H1 (cell line): ENCODE measurements around the gene CKLF. TPM values are rescaled to one million over a fixed set of nuclear protein-coding genes. Genes with fewer than 3 reads are reported as not detected.

Experiments used
- BCL11A ChIP-seq, 2 experiments: IDR thresholded peaks; one replicate each; pipeline ENCODE4 v1.6.1; 2011; ENCODE audit warnings: low read depth in 2 of 2, low read length in 2 of 2, mild to moderate bottlenecking in 2 of 2
- BRCA1 ChIP-seq: IDR thresholded peaks from 2 replicates; pipeline ENCODE4 v1.6.1; 2012; ENCODE audit warnings: low read depth, low read length, improper control_type of control experiment
- CBX8 ChIP-seq: fragments of 300-800, 300-1000 bp; sonication (generic); IDR thresholded peaks from 2 replicates; pipeline ENCODE4 v1.7.1; 2016; ENCODE audit warnings: low read depth, low read length, borderline replicate concordance
- CHD1 ChIP-seq: IDR thresholded peaks from 2 replicates; pipeline ENCODE4 v1.6.1; 2012; ENCODE audit warnings: low read depth, low read length, improper control_type of control experiment
- CREB1 ChIP-seq: IDR thresholded peaks from 2 replicates; pipeline ENCODE4 v1.6.1; 2012; ENCODE audit warnings: inconsistent platforms
- FOSL1 ChIP-seq: IDR thresholded peaks from 2 replicates; pipeline ENCODE4 v1.6.1; 2011; ENCODE audit warnings: mild to moderate bottlenecking, low read depth, low read length, moderate library complexity; ENCODE audit not compliant: insufficient read depth
- GABPA ChIP-seq: IDR thresholded peaks from 2 replicates; pipeline ENCODE4 v1.6.1; 2011; ENCODE audit warnings: mild to moderate bottlenecking, low read length, moderate library complexity, borderline replicate concordance; ENCODE audit not compliant: insufficient read depth
- HDAC2 ChIP-seq, 2 experiments: fragments of 300-600 bp in 1 of 2; sonication (generic) in 1 of 2; IDR thresholded peaks; 2 replicates each; pipeline ENCODE4 v1.6.1; 2011 to 2012; ENCODE audit warnings: low read depth in 2 of 2, low read length in 2 of 2, mild to moderate bottlenecking in 2 of 2, moderate library complexity in 2 of 2, borderline replicate concordance in 1 of 2, inconsistent platforms in 1 of 2
- KDM1A ChIP-seq: fragments of 200-600, 300-600 bp; sonication (generic); IDR thresholded peaks from 2 replicates; pipeline ENCODE4 v1.7.1; 2016; ENCODE audit warnings: mild to moderate bottlenecking, low read length, borderline replicate concordance
- KDM4A ChIP-seq: IDR thresholded peaks from one replicate; pipeline ENCODE4 v1.7.1; 2012; ENCODE audit warnings: low read depth, mild to moderate bottlenecking, moderate library complexity, low read length, inconsistent platforms; ENCODE audit not compliant: severe bottlenecking
- NRF1 ChIP-seq: IDR thresholded peaks from 2 replicates; pipeline ENCODE4 v1.6.1; 2011; ENCODE audit warnings: mild to moderate bottlenecking, low read depth, low read length, improper control_type of control experiment
- POLR2AphosphoS5 ChIP-seq: IDR thresholded peaks from 2 replicates; pipeline ENCODE4 v1.6.1; 2011; ENCODE audit warnings: low read depth, low read length
- POU5F1 ChIP-seq: IDR thresholded peaks from 2 replicates; pipeline ENCODE4 v1.6.1; 2011; ENCODE audit warnings: low read depth, mild to moderate bottlenecking, low read length, moderate library complexity
- RAD21 ChIP-seq, 2 experiments: IDR thresholded peaks in 1 of 2; conservative IDR thresholded peaks in 1 of 2; 2 replicates each; pipeline ENCODE4 v1.6.1; 2011; ENCODE audit warnings: low read depth in 2 of 2, low read length in 2 of 2, improper control_type of control experiment in 1 of 2, inconsistent platforms in 1 of 2, mild to moderate bottlenecking in 1 of 2, moderate library complexity in 1 of 2
- RFX5 ChIP-seq: IDR thresholded peaks from 2 replicates; pipeline ENCODE4 v1.6.1; 2011; ENCODE audit warnings: low read depth, low read length, improper control_type of control experiment, borderline replicate concordance
- RNF2 ChIP-seq: fragments of 200-900, 300-1000 bp; sonication (generic); IDR thresholded peaks from 2 replicates; pipeline ENCODE4 v1.7.1; 2016; ENCODE audit warnings: borderline replicate concordance, low read depth, mild to moderate bottlenecking, antibody characterized with exemption, low read length; ENCODE audit not compliant: poor library complexity, severe bottlenecking; ENCODE audit errors: missing control alignments
- SP1 ChIP-seq: IDR thresholded peaks from 2 replicates; pipeline ENCODE4 v1.6.1; 2011; ENCODE audit warnings: low read depth, low read length
- SP2 ChIP-seq: IDR thresholded peaks from 2 replicates; pipeline ENCODE4 v1.6.1; 2012; ENCODE audit warnings: mild to moderate bottlenecking, low read length, inconsistent platforms
- TAF7 ChIP-seq: optimal IDR thresholded peaks from 2 replicates; pipeline ENCODE3; 2011; ENCODE audit warnings: low read depth, mild to moderate bottlenecking, inconsistent platforms, low read length, moderate library complexity, borderline replicate concordance
- TBP ChIP-seq: IDR thresholded peaks from 2 replicates; pipeline ENCODE4 v1.6.1; 2011; ENCODE audit warnings: low read depth, low read length, improper control_type of control experiment
- TCF12 ChIP-seq: IDR thresholded peaks from 2 replicates; pipeline ENCODE4 v1.6.1; 2011; ENCODE audit warnings: low read depth, mild to moderate bottlenecking, low read length
- USF2 ChIP-seq: IDR thresholded peaks from 2 replicates; pipeline ENCODE4 v1.6.1; 2011; ENCODE audit warnings: low read length, improper control_type of control experiment
- YY1 ChIP-seq: IDR thresholded peaks from 2 replicates; pipeline ENCODE4 v1.6.1; 2011; ENCODE audit warnings: low read depth, mild to moderate bottlenecking, low read length
- polyA plus RNA-seq, 7 experiments: library from polyadenylated mRNA; depleted of rRNA in 3 of 7; stranded (reverse) in 5 of 7; unstranded in 2 of 7; fragments of >200 nt in 5 of 7; fragments of 200-250 nt in 2 of 7; gene quantifications; 1 replicate in 5 of 7; 2 replicates in 1 of 7; 4 replicates in 1 of 7; pipeline versions ENCODE4 v1.2.1 to v1.2.3, GENCODE V29; 2011 to 2013; ENCODE audit warnings: missing spikeins in 2 of 7, mixed read lengths in 2 of 7
- total RNA-seq: library from RNA; stranded (reverse); fragmentation: NEBNext Ultra II Directional; extraction: Animal tissue kit (Norgen Biotek cat#: 25700); gene quantifications from 2 replicates; pipeline ENCODE4 v1.2.1, GENCODE V29; 2021

CKLF gene
- total and polyA plus RNA-seq, 2 of the 8 experiments (the other 6 are each of a cell fraction or from before 2014, with no cell fraction given): 21.1 to 63.5 TPM

- TF ChIP-seq NRF1 (no peak), CHD1 (no peak), RAD21 (IDR thresholded peaks at IDR 0.05 in 1 of 2, conservative IDR thresholded peaks at IDR 0.05 in 1 of 2; ENCODE audit: low read depth in 2 of 2, low read length in 2 of 2) (no peak), TBP (peak; percentile 11; the same call in 1 of the 2 replicates), FOSL1 (no peak), TCF12 (no peak), YY1 (no peak), GABPA (no peak), CREB1 (no peak), TAF7 (peak; percentile 45), RNF2 (no peak), POLR2AphosphoS5 (peak; percentile 56), BCL11A (IDR thresholded peaks at IDR 0.05; ENCODE audit: low read depth in 2 of 2, low read length in 2 of 2) (no peak), CBX8 (no peak), USF2 (no peak), SP1 (no peak), RFX5 (no peak), SP2 (no peak), POU5F1 (no peak), HDAC2 (IDR thresholded peaks at IDR 0.05; ENCODE audit: borderline replicate concordance in 1 of 2, low read depth in 2 of 2, low read length in 2 of 2) (0 out of 4 replicates have a peak, but pooled peaks have one; percentile 21 to 54), BRCA1 (no peak), KDM1A (no peak), KDM4A (no peak)
These were observed 51.4 kb downstream of the CKLF start (continued) for GRCh38 chr16:66603537-66604375.
